K562 (cell line): ENCODE results near the gene HSD3B2. TPM values are rescaled to one million over a fixed set of nuclear protein-coding genes. Genes with fewer than 3 reads are reported as not detected.

Source experiments
- ATAC-seq: fragments of 200-7000 bp; cut with Tn5 transposase; 3 replicates; pipeline ENCODE4 v1.9.1; 2020; ENCODE audit warnings: moderate library complexity
- BruUV-seq: library from RNA; stranded (reverse); fragments of 400-500 nt; replicated peaks from 2 replicates; lab custom pipeline; 2021; lab: Mats Ljungman, UMichigan
- CTCF ChIA-PET: fragments of 300-600 bp; formaldehyde crosslinking; extraction: SDS; loops from one replicate; lab custom pipeline; 2021; ENCODE audit warnings: low intra/inter-chr PET ratio; lab: Yijun Ruan, JAX
- POLR2A ChIA-PET: fragments of 300-600, 350-650 bp; sonication (Branson Sonifier 250); formaldehyde crosslinking; extraction: SDS; loops from one replicate; lab custom pipeline; 2021; ENCODE audit warnings: antibody characterized with exemption, inconsistent platforms; lab: Yijun Ruan, JAX
- DNase-seq, 4 experiments: peaks; one replicate each; pipeline versions ENCODE4 v3.0.0 to v3.0.0-alpha.2; 2011 to 2018; ENCODE audit warnings: low spot score in 3 of 4, mixed read lengths in 3 of 4; ENCODE audit errors: extremely low read depth in 1 of 4
- FAIRE-seq: peaks from 2 replicates; lab custom pipeline; 2011; peaks lifted over from hg19 to GRCh38; lab: Jason Lieb, UNC
- H2AFZ ChIP-seq: 2 replicates; pipeline ENCODE4 v1.6.0; 2011; ENCODE audit warnings: low read depth, low read length, control low read depth, inconsistent platforms
- H3K27ac ChIP-seq: fragments of 200-600 bp; 3 replicates; pipeline ENCODE4 v1.8.0; 2011; ENCODE audit warnings: low read depth, mild to moderate bottlenecking, control low read depth, inconsistent platforms, low read length, moderate library complexity, mixed read lengths; ENCODE audit errors: extremely low read depth
- H3K27me3 ChIP-seq, 2 experiments: fragments of 300-600 bp in 1 of 2; 2 replicates in 1 of 2; 3 replicates in 1 of 2; pipeline versions ENCODE4 v1.6.0 to v1.8.0; 2011; ENCODE audit warnings: inconsistent platforms in 2 of 2, low read length in 2 of 2, mild to moderate bottlenecking in 1 of 2, mixed read lengths in 1 of 2, moderate library complexity in 1 of 2; ENCODE audit not compliant: control insufficient read depth in 2 of 2, insufficient read depth in 2 of 2
- H3K36me3 ChIP-seq: fragments of 300-600 bp; 3 replicates; pipeline ENCODE4 v1.8.0; 2011; ENCODE audit warnings: mild to moderate bottlenecking, low read length, inconsistent platforms; ENCODE audit not compliant: control insufficient read depth, insufficient read depth
- H3K4me1 ChIP-seq, 2 experiments: fragments of 200-600 bp in 1 of 2; replicated peaks in 1 of 2; 2 replicates in 1 of 2; 3 replicates in 1 of 2; pipeline versions ENCODE4 v1.5.1 to v1.8.0; 2011; ENCODE audit warnings: inconsistent platforms in 2 of 2, low read length in 2 of 2, mild to moderate bottlenecking in 1 of 2, mixed read lengths in 1 of 2, moderate library complexity in 1 of 2; ENCODE audit not compliant: control insufficient read depth in 2 of 2, insufficient read depth in 2 of 2
- H3K4me2 ChIP-seq: 2 replicates; pipeline ENCODE4 v1.6.1; 2011; ENCODE audit warnings: low read length, control low read depth, inconsistent platforms, mixed read lengths; ENCODE audit not compliant: insufficient read depth
- H3K4me3 ChIP-seq: fragments of 200-600 bp; sonication (generic), shearing (Covaris generic); 2 replicates; pipeline ENCODE4 v1.5.1; 2016; ENCODE audit warnings: control low read depth, inconsistent platforms
- H3K79me2 ChIP-seq: fragments of 200-600 bp; 3 replicates; pipeline ENCODE4 v1.8.0; 2011; ENCODE audit warnings: low read length, inconsistent platforms; ENCODE audit not compliant: control insufficient read depth, insufficient read depth
- H3K9ac ChIP-seq, 2 experiments: 2 replicates each; pipeline versions ENCODE4 v1.6.0 to v1.6.1; 2011; ENCODE audit warnings: low read depth in 2 of 2, low read length in 2 of 2, control low read depth in 1 of 2, inconsistent platforms in 1 of 2, mild to moderate bottlenecking in 1 of 2, mixed read lengths in 1 of 2; ENCODE audit not compliant: insufficient read depth in 1 of 2
- H3K9me1 ChIP-seq: one replicate; pipeline ENCODE4 v1.6.0; 2011; ENCODE audit warnings: inconsistent platforms, mild to moderate bottlenecking, low read length, moderate library complexity; ENCODE audit not compliant: control insufficient read depth, insufficient read depth
- H3K9me3 ChIP-seq: replicated peaks from 2 replicates; pipeline ENCODE4 v1.5.1; 2011; ENCODE audit warnings: low read depth, low read length, inconsistent platforms; ENCODE audit not compliant: control insufficient read depth, insufficient read depth
- H4K20me1 ChIP-seq: replicated peaks from 2 replicates; pipeline ENCODE4 v1.6.1; 2011; ENCODE audit warnings: low read length, inconsistent platforms, mixed read lengths; ENCODE audit not compliant: control insufficient read depth, insufficient read depth
- ARID3B ChIP-seq: fragments of 250-450 bp; sonication (Bioruptor Pico); IDR thresholded peaks from 2 replicates; pipeline ENCODE4 v1.4.0; 2020; ENCODE audit warnings: borderline replicate concordance
- CBFA2T2 ChIP-seq: fragments of 450-650 bp; conservative IDR thresholded peaks from 2 replicates; pipeline ENCODE4 v1.6.1; 2017; ENCODE audit warnings: mild to moderate bottlenecking
- DLX4 ChIP-seq: fragments of 250-450 bp; sonication (Bioruptor Pico); IDR thresholded peaks from 2 replicates; pipeline ENCODE4 v1.6.1; 2021; ENCODE audit warnings: mild to moderate bottlenecking
- E2F8 ChIP-seq: fragments of 450-650 bp; IDR thresholded peaks from 2 replicates; pipeline ENCODE4 v1.7.1; 2018; ENCODE audit warnings: mild to moderate bottlenecking, low read depth; ENCODE audit not compliant: partially characterized antibody
- FOS ChIP-seq: IDR thresholded peaks from 3 replicates; pipeline ENCODE4 v1.6.1; 2011; ENCODE audit not compliant: insufficient read length; ENCODE audit errors: extremely low read depth
- HMG20B ChIP-seq: fragments of 250-450 bp; sonication (Bioruptor Pico); IDR thresholded peaks from 2 replicates; pipeline ENCODE4 v1.5.0; 2021; ENCODE audit warnings: mild to moderate bottlenecking
- MEF2D ChIP-seq: conservative IDR thresholded peaks from 2 replicates; pipeline ENCODE4 v1.6.1; 2016; ENCODE audit warnings: low read depth, missing genetic modification characterization, missing compliant biosample characterization
- POLR3A ChIP-seq: IDR thresholded peaks from 2 replicates; pipeline ENCODE4 v1.6.1; 2011; ENCODE audit warnings: borderline replicate concordance, mild to moderate bottlenecking, moderate library complexity; ENCODE audit not compliant: insufficient read length, insufficient read depth; ENCODE audit errors: extremely low read depth
- RBM34 ChIP-seq: fragments of 200-400 bp; formaldehyde crosslinking; IDR thresholded peaks from 2 replicates; pipeline ENCODE4 v1.6.1; 2018; ENCODE audit warnings: low read length, borderline replicate concordance; ENCODE audit not compliant: insufficient read depth
- ZFP30 ChIP-seq: fragments of 250-450 bp; sonication (Bioruptor Pico); IDR thresholded peaks from 2 replicates; pipeline ENCODE4 v1.8.0; 2022; ENCODE audit warnings: moderate library complexity, mild to moderate bottlenecking, inconsistent platforms, borderline replicate concordance
- ZKSCAN3 ChIP-seq: fragments of 250-450 bp; sonication (Bioruptor Pico); IDR thresholded peaks from 2 replicates; pipeline ENCODE4 v1.4.0; 2020
- ZNF263 ChIP-seq: sonication (generic); formaldehyde crosslinking; IDR thresholded peaks from 2 replicates; pipeline ENCODE4 v1.8.0; 2022; ENCODE audit warnings: mild to moderate bottlenecking, missing genetic modification reagents, borderline replicate concordance
- ZNF311 ChIP-seq: fragments of 250-450 bp; sonication (Bioruptor Pico); IDR thresholded peaks from 2 replicates; pipeline ENCODE4 v1.4.0; 2020; ENCODE audit warnings: mild to moderate bottlenecking, moderate library complexity
- ZNF780A ChIP-seq: fragments of 250-450 bp; sonication (Bioruptor Pico); IDR thresholded peaks from 2 replicates; pipeline ENCODE4 v1.5.0; 2021; ENCODE audit warnings: mild to moderate bottlenecking
- WGBS: fragments of 100-300 bp; shearing (Covaris generic); methylation state at CpG from one replicate; pipeline ENCODE4 v1.1.6; 2016; ENCODE audit warnings: low coverage, mixed read lengths; ENCODE audit not compliant: insufficient coverage; ENCODE audit errors: missing lambda C conversion rate; 5-methylcytosine and 5-hydroxymethylcytosine counted together
- in situ Hi-C: fragments of 300-500 bp; cut with MboI; formaldehyde crosslinking; loops from 4 replicates; pipeline ENCODE4 v1.15.0; 2018; ENCODE audit warnings: inconsistent platforms, mixed read lengths
- intact Hi-C: fragments of 100-400 bp; cut with micrococcal nuclease; formaldehyde crosslinking; loops from 2 replicates; pipeline ENCODE4 v1.14.2; 2022
- polyA plus RNA-seq, 8 experiments: library from polyadenylated mRNA; depleted of rRNA in 4 of 8; stranded (reverse) in 5 of 8; unstranded in 3 of 8; fragments of >200 nt; fragmentation: Nextera tagmentation in 2 of 8; fragmentation: Illumina TruSeq in 1 of 8; extraction: Ambion mirVana in 2 of 8; extraction: Trizol in 1 of 8; gene quantifications; 2 replicates each; pipeline versions ENCODE4 v1.2.1 to v1.2.3, GENCODE V29; 2011 to 2014; ENCODE audit warnings: inconsistent platforms in 1 of 8, missing spikeins in 1 of 8
- total RNA-seq, 7 experiments: library from RNA; depleted of rRNA in 6 of 7; stranded (reverse); fragments of >200 nt in 6 of 7; fragmentation: Illumina TruSeq in 2 of 7; extraction: Trizol in 2 of 7; gene quantifications; 2 replicates each; pipeline versions ENCODE4 v1.2.1 to v1.2.3, GENCODE V29; 2011 to 2021; ENCODE audit warnings: low replicate concordance in 1 of 7
- TF ChIP-seq, protein P1 (sequence below): fragments of 150-350 bp; IDR thresholded peaks from 2 replicates; pipeline ENCODE4 v1.6.1; 2014; ENCODE audit warnings: low read depth, mild to moderate bottlenecking, low read length, borderline replicate concordance

The HSD3B2 gene
- total and polyA plus RNA-seq, 9 of the 15 experiments (the other 6 are each of a cell fraction or from before 2014, with no cell fraction given), result 1.1 TPM; not detected in 8

- no peak overlapping the region for H3K4me3 ChIP-seq
- no TSS peak for BruUV-seq
- FAIRE-seq (no peak), DNase-seq (no peak), ATAC-seq (no peak)
- in situ Hi-C loops, result no loop called here
- no peaks in the 10 kb centered on the region for H3K9me1 ChIP-seq
- H3K79me2 ChIP-seq, result no peaks in the 10 kb centered on the region
- no peak overlapping the region for H3K27ac ChIP-seq
- H3K9ac ChIP-seq, result no peak overlapping the region
- H3K9me3 ChIP-seq, result no peaks in the 10 kb centered on the region
- H4K20me1 ChIP-seq, result no peaks in the 10 kb centered on the region; the same call in 1 of the 2 replicates
- CTCF ChIA-PET, result no interaction called here
- 0% methylated on average over 1 of the region's 1 CpG for WGBS
- no peak overlapping the region for H2AFZ ChIP-seq
- intact Hi-C loops, result loop anchor here (10.0 kb wide), 2 partner anchors 135 to 205 kb away; no protein-coding TSS in a partner anchor
- H3K4me2 ChIP-seq, result no peak overlapping the region
- no peaks in the 10 kb centered on the region for H3K4me1 ChIP-seq
- POLR2A ChIA-PET, result no interaction called here
- no peaks in the 10 kb centered on the region for H3K27me3 ChIP-seq
- H3K36me3 ChIP-seq, result no peaks in the 10 kb centered on the region
- TF ChIP-seq ZNF263 (CRISPR knock-in tag), result no peak
- TF ChIP-seq ZNF780A (CRISPR knock-in tag), result no peak
- TF ChIP-seq DLX4 (CRISPR knock-in tag), result no peak
- TF ChIP-seq ZKSCAN3 (CRISPR knock-in tag), result no peak
- TF ChIP-seq ARID3B, result no peak
- TF ChIP-seq ZFP30 (CRISPR knock-in tag), result no peak
- no peak for TF ChIP-seq FOS
- TF ChIP-seq CBFA2T2, result no peak
- TF ChIP-seq, protein P1, sequence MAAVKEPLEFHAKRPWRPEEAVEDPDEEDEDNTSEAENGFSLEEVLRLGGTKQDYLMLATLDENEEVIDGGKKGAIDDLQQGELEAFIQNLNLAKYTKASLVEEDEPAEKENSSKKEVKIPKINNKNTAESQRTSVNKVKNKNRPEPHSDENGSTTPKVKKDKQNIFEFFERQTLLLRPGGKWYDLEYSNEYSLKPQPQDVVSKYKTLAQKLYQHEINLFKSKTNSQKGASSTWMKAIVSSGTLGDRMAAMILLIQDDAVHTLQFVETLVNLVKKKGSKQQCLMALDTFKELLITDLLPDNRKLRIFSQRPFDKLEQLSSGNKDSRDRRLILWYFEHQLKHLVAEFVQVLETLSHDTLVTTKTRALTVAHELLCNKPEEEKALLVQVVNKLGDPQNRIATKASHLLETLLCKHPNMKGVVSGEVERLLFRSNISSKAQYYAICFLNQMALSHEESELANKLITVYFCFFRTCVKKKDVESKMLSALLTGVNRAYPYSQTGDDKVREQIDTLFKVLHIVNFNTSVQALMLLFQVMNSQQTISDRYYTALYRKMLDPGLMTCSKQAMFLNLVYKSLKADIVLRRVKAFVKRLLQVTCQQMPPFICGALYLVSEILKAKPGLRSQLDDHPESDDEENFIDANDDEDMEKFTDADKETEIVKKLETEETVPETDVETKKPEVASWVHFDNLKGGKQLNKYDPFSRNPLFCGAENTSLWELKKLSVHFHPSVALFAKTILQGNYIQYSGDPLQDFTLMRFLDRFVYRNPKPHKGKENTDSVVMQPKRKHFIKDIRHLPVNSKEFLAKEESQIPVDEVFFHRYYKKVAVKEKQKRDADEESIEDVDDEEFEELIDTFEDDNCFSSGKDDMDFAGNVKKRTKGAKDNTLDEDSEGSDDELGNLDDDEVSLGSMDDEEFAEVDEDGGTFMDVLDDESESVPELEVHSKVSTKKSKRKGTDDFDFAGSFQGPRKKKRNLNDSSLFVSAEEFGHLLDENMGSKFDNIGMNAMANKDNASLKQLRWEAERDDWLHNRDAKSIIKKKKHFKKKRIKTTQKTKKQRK, result no peak
- no peak for TF ChIP-seq MEF2D
- TF ChIP-seq POLR3A, result no peak
- no peak for TF ChIP-seq HMG20B (CRISPR knock-in tag)
- no peak for TF ChIP-seq E2F8
- TF ChIP-seq RBM34, result no peak
- TF ChIP-seq ZNF311, result no peak
These were observed 54.8 kb downstream of the HSD3B2 start for GRCh38 chr1:119469741-119470140.
